Activated gamma-delta T cell treated with Interleukin-2 at 50 U/mL for 16 hours (primary cell): ENCODE results near the gene UMAD1.

ENCODE experiments used
- DNase-seq: peaks from one replicate; pipeline ENCODE4 v3.0.0-alpha.2; 2020

Gene UMAD1

GRCh38 chr7:7907306-7907705 lies 266.8 kb downstream of the UMAD1 start:
- no peak for DNase-seq

GRCh38 chr7:7908622-7909145 lies 268.1 kb downstream of the UMAD1 start:
- no peak for DNase-seq

DNA sequence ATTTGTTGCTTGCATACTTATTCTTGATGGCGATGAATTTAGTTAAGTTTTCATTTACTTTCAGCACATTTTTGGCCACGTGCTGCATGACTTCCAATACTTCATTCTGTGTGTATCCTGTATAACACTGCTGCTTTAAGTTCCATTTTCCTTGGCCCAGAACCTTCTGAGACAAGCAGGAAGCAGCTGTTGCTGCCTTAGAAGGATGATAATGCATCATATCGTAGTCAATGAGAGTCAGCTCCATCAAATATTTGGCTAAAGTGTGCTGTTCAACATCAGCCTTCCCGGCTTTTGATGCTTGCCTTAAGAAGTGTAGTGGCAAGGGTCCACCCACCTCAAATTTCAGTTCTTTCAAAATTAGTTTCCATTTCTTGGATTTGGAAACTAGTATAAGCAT lies 268.8 kb downstream of the UMAD1 start:
- DNase-seq: no peak

GRCh38 chr7:7911369-7912123 lies 271.0 kb downstream of the UMAD1 start:
- no peak for DNase-seq

GRCh38 chr7:7912937-7913336 lies 272.4 kb downstream of the UMAD1 start:
- no peak for DNase-seq

DNA sequence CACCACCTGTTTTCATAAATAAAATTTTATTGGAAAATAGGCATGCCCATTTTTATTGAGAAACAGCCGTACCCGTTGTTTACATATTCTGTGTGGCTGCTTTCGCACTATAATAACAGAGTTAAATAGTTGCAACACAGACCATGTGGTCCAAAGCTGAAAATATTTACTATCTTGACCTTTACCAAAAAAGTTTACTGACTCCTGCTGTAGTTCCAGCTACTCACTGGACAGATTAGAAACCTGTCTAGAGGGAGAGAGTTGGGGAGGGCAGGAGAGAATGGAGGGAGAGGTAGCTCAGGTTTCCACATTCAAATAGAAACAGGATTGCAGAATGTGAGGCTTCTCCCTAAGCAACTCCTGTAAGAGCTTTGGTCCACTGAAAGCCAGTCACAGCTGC lies 273.0 kb downstream of the UMAD1 start:
- no peak for DNase-seq

GRCh38 chr7:7914547-7914946 lies 274.0 kb downstream of the UMAD1 start:
- no peak for DNase-seq

- no peak for DNase-seq
Measured at GRCh38 chr7:7916064-7916463, 275.5 kb downstream of the UMAD1 start.

GRCh38 chr7:7917593-7917992 lies 277.0 kb downstream of the UMAD1 start:
- no peak for DNase-seq

DNA sequence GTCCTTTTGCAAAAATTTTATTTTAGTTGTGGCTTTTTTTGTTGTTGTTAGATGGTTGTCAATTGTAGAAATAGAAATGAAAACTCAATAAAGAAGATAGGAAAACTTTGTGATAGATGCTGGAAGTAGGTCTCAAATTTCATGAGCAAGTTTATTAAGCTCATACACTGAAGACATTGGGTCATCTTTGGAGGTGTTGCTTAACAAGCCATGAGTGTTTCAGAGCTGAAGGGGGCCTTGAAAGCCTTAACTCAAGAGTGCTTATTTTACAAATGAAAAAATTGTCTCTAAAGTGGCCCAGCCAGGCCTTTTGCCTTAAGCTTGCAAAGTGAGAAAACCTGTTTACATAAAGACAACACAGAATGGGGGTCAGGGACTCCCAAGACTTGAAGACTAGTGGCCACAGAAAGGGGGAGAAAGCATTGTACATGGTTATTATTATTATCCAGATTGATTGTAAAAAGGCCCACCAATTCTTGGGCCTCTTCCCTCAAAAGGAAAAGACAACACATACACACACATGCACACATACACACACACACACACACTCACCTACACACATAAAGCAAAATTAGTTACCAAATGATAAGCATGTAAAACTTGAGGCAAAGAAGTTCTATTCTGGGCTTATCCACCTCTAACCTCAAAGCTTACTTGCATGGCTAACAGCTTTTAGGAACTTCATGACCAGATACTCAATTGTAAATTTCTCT lies 278.3 kb downstream of the UMAD1 start:
- no peak for DNase-seq

GRCh38 chr7:7919449-7919945 lies 278.9 kb downstream of the UMAD1 start:
- no peak for DNase-seq

- DNase-seq: no peak
Measured at GRCh38 chr7:7920056-7920455, 279.5 kb downstream of the UMAD1 start.

DNA sequence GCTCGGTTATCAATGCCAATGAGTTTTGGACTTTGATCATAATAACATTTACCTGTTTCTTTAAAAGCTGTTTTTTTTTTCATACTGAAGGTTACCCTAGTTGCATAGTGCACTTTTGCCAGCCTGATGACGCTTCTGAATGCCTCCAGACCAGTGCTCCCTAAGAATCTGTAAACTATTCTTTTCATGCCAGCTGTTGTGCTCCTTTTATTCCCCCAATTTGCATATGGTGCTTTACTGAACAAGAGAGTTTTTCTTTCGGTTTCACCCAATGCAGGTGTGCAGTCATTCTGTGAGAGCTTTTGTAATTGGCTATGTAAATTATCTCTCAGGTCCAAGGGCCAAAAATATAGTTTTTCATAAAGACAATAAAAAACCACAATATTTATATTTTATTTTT lies 279.9 kb downstream of the UMAD1 start:
- DNase-seq: no peak

DNA sequence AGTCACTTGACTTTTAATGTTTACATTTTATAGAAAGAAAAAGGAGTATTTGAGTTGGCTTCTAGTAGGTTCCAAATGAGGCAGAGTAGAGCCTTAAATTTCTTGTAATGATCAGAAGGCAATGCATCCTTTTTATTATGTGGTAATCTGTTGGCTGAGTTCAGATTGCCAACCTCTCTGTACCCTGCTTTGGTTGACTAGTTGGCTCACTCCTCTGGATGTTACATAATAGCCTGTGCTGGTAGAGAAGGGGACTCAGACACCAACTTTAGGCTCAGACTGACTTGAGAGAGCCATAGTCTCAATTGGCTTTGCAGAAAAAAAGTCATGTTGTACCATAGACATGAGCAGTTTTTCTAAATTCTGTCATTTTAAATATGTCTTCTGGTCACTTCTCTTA lies 281.3 kb downstream of the UMAD1 start:
- DNase-seq: no peak

DNA sequence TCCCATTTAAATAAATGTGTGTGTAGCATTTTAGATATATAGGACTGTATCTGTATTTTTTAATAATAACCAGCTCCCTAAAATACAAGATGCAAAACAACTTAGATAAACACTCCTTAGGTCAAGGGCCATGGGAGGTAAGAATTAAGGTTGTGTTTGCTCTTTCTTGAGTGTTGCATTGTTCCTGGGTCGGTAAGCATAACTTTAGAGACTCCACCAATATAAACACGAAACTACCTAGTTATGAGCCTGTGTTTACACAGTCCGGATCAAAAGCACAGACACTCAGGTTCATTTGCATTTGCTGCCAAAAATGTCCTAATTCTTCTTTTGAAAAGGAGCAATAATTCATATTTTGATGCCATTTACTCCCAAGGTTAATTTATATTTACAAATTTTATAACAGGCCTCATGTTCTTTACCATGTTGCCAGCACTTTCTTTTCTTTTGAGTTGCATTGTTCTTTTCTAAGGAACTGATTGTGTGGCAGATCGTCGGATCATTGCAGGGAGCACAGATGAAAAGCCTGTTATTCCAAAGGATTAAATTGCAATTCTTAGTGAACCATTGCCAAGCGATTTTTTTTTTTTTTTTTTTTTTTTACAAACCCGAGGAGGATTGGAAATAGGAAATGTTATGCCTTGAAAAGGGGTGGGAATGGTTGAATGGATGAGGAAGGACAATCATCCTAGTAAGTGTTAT lies 282.3 kb downstream of the UMAD1 start:
- DNase-seq: no peak

- DNase-seq: no peak
Measured at GRCh38 chr7:7923818-7924217, 283.3 kb downstream of the UMAD1 start.

- DNase-seq: no peak
Measured at GRCh38 chr7:7924303-7924702, 283.8 kb downstream of the UMAD1 start.
